Ascending aorta (tissue), 2 donors: Measurements from ENCODE around the gene RIIAD1. TPM values are rescaled to one million over a fixed set of nuclear protein-coding genes. Genes with fewer than 3 reads are reported as not detected.
A peak's percentile ranks its signal among the peaks of the same experiment; 100 is the strongest.

Experiments used
- DNase-seq, 2 donors: peaks; one replicate each; pipeline ENCODE4 v3.0.0-alpha.2; 2019; ENCODE audit warnings: low spot score in 2 of 2
- H3K27ac ChIP-seq, 2 donors: fragments of 200-600 bp; sonication (generic); one replicate each; pipeline ENCODE4 v1.5.1; 2016 to 2017; ENCODE audit warnings: mild to moderate bottlenecking in 1 of 2
- H3K27me3 ChIP-seq: fragments of 200-600 bp; sonication (generic); one replicate; pipeline ENCODE4 v1.5.1; 2017
- H3K36me3 ChIP-seq, 2 donors: fragments of 200-600 bp; sonication (generic); one replicate each; pipeline ENCODE4 v1.5.1; 2016
- H3K4me1 ChIP-seq, 2 donors: fragments of 200-600 bp; sonication (generic); one replicate each; pipeline ENCODE4 v1.5.1; 2016 to 2017; ENCODE audit warnings: mild to moderate bottlenecking in 1 of 2
- H3K4me3 ChIP-seq, 2 donors: fragments of 200-600 bp; sonication (generic); one replicate each; pipeline ENCODE4 v1.5.1; 2016 to 2017; ENCODE audit warnings: mild to moderate bottlenecking in 1 of 2
- H3K9me3 ChIP-seq, 2 donors: fragments of 200-600 bp; sonication (generic); one replicate each; pipeline ENCODE4 v1.5.1; 2016
- CTCF ChIP-seq, 3 experiments: fragments of 200-600 bp in 2 of 3; fragments of 450-650 bp in 1 of 3; sonication (generic) in 2 of 3; IDR thresholded peaks; one replicate each; pipeline ENCODE4 v1.5.1; 2016 to 2019; ENCODE audit warnings: antibody characterized with exemption in 3 of 3, mild to moderate bottlenecking in 1 of 3, moderate library complexity in 1 of 3
- intact Hi-C: fragments of 100-400 bp; cut with DNase I; formaldehyde crosslinking; loops from one replicate; pipeline ENCODE4 v1.15.1; 2023
- total RNA-seq: library from RNA; depleted of rRNA; stranded (reverse); fragments of >200 nt; gene quantifications from one replicate; pipeline ENCODE4 v1.1.0, GENCODE V29; 2016

RIIAD1 gene
- total RNA-seq, 1 donor from 2014 or later: not detected

DNA sequence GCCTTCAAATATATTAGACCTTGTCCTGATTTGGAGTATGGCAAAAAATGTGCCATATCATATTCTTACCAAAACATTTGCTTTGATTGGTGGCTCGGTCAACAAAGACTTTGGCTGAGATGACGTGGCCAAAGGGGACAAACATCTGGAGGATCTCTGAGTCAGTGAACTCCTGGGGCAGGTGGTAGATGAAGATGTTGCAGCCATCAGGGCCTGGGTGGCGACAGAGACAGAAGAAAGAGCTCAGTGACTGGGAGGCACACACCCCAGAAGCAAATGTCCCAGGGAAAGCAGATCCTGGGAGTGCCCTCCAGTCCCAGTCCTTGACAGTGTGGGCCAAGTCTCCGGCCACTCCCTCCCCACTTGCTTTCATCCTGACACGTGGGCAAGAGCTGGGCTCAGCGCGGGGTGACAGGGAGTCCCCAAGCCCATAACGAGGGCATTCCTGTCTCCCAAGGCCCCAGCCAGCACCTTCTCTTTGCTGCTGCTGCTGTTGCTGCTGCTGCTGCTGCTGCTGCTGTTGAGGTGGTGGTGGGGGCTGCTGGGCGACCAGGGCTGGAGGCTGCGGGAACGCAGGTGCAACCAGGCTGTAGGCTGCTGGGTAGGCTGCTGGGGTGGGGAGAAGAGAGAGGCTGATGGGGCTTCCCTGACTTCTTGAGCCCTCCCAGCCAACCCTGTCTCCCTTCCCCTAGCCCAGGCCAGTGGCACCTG is 15.4 kb upstream of the RIIAD1 start:
- TF ChIP-seq CTCF (IDR thresholded peaks at IDR 0.05): no peak
- no peak for DNase-seq
- H3K27ac ChIP-seq: no peak overlapping the region
- no peaks in the 10 kb centered on the region for H3K27me3 ChIP-seq
- H3K36me3 ChIP-seq: peaks cover 8 to 10% of the 10 kb centered on the region in 2 donors
- no peaks in the 10 kb centered on the region for H3K9me3 ChIP-seq
- H3K4me1 ChIP-seq: no peaks in the 10 kb centered on the region
- no peak overlapping the region for H3K4me3 ChIP-seq
- intact Hi-C loops: no loop called here

DNA sequence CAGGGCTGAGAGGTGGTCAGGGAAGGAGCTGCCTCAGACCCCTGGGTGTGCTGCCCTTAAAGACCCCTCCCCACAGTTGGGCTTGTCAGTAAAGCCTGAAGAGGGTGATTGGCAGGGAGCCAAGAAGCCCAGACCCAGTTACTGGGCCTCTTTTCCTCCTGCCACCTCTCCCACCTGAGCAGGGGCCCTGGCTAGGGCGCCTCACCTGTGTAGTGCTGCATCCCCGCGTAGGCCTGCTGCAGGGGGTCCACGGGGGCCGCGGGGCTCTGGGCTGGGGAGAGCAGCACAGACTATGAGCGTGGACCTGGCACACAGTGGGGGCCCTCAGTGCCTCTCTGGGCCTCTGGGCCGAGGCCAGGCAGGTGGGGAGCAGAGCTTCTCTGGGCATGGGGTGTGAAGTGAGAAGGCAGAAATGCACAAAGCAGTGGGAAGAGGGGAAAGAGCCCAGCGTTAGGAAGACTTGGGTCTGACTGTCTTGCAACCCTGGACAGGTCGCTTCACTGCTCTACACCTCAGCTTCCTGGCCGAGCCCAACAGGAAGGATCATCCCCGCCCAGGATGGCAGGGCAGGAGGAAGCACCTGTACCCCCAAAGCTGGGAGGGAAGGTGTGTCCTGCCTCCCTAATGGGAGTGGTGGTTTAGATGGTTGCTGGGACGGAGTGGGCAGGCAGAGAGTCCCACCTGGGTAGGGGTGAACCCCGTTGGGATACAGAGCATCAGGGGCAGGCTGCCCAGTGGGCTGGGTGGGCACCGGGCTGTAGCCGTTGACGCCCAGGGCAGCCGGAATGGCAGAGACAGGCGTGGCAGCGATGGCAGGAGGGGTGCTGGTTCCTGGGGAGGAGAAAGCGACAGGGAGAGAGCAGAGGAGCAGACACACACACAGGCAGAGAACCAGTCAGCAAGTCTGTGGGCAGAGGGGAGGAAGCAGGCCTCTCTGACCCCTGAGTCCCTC is 14.6 kb upstream of the RIIAD1 start:
- Histone ChIP-seq H3K4me3 (no peak overlapping the region), H3K9me3 (no peaks in the 10 kb centered on the region), H3K4me1 (no peaks in the 10 kb centered on the region), H3K27ac (no peak overlapping the region), H3K36me3 (peaks cover 1 to 3% of the 10 kb centered on the region in 2 donors), H3K27me3 (no peaks in the 10 kb centered on the region)
- peak in 1 of 2 donors; percentile 51 for DNase-seq
- no peak for TF ChIP-seq CTCF (IDR thresholded peaks at IDR 0.05)
- intact Hi-C loops: no loop called here

GRCh38 chr1:151707541-151708065 is 13.7 kb upstream of the RIIAD1 start:
- H3K27ac ChIP-seq: no peak overlapping the region
- H3K4me1 ChIP-seq: no peaks in the 10 kb centered on the region
- intact Hi-C loops: no loop called here

GRCh38 chr1:151708891-151709290 is 12.4 kb upstream of the RIIAD1 start:
- Histone ChIP-seq H3K27me3 (no peaks in the 10 kb centered on the region), H3K4me1 (no peaks in the 10 kb centered on the region), H3K27ac (no peak overlapping the region), H3K36me3 (no peaks in the 10 kb centered on the region), H3K9me3 (no peaks in the 10 kb centered on the region), H3K4me3 (no peak overlapping the region)
- peak in 1 of 2 donors; percentile 56 for DNase-seq
- intact Hi-C loops: no loop called here
- no peak for TF ChIP-seq CTCF (IDR thresholded peaks at IDR 0.05)

More at GRCh38 chr1:151707541-151708065, 13.7 kb upstream of the RIIAD1 start:
- H3K36me3 ChIP-seq: no peaks in the 10 kb centered on the region
- no peak for TF ChIP-seq CTCF (IDR thresholded peaks at IDR 0.05)
- DNase-seq: peak in 1 of 2 donors; percentile 54
- H3K4me3 ChIP-seq: no peak overlapping the region
- no peaks in the 10 kb centered on the region for H3K27me3 ChIP-seq
- no peaks in the 10 kb centered on the region for H3K9me3 ChIP-seq

GRCh38 chr1:151710187-151710840 is 11.0 kb upstream of the RIIAD1 start:
- H3K27me3 ChIP-seq: no peaks in the 10 kb centered on the region
- intact Hi-C loops: no loop called here
- no peak overlapping the region for H3K4me3 ChIP-seq
- no peaks in the 10 kb centered on the region for H3K36me3 ChIP-seq
- TF ChIP-seq CTCF (IDR thresholded peaks at IDR 0.05): no peak
- no peak overlapping the region for H3K27ac ChIP-seq
- no peaks in the 10 kb centered on the region for H3K4me1 ChIP-seq
- no peak for DNase-seq
- no peaks in the 10 kb centered on the region for H3K9me3 ChIP-seq
